GM19193 (cell line): Measurements from ENCODE around the gene SYNGAP1.

Source experiments
- POLR2A ChIP-seq: IDR thresholded peaks from 4 replicates; pipeline ENCODE4 v1.6.1; 2011; ENCODE audit not compliant: insufficient read depth, insufficient read length; ENCODE audit errors: extremely low read depth

Gene SYNGAP1

GRCh38 chr6:33415831-33416230 lies 4.0 kb upstream of the SYNGAP1 start:
- TF ChIP-seq POLR2A, result no peak

- peak; percentile 64 for TF ChIP-seq POLR2A
Measured at GRCh38 chr6:33416386-33417127, 3.3 kb upstream of the SYNGAP1 start.

- no peak for TF ChIP-seq POLR2A
Measured at GRCh38 chr6:33417128-33417902, 2.5 kb upstream of the SYNGAP1 start.

GRCh38 chr6:33417903-33418689 lies 1.8 kb upstream of the SYNGAP1 start, which contains the start of gene CUTA:
TSS of gene CUTA (minus strand) at chr6:33418107. CDS start at chr6:33418000, 107 bp downstream.
- TF ChIP-seq POLR2A, result peak; percentile 74

- TF ChIP-seq POLR2A, result no peak
Measured at GRCh38 chr6:33418690-33419291, 1.1 kb upstream of the SYNGAP1 start.

- no peak for TF ChIP-seq POLR2A
Measured at GRCh38 chr6:33420491-33421343, 852 bp downstream of the SYNGAP1 start.

- no peak for TF ChIP-seq POLR2A
Measured at GRCh38 chr6:33421344-33421643, 1.4 kb downstream of the SYNGAP1 start.

GRCh38 chr6:33423777-33424176 lies 3.9 kb downstream of the SYNGAP1 start:
- no peak for TF ChIP-seq POLR2A

GRCh38 chr6:33424855-33425667 lies 5.2 kb downstream of the SYNGAP1 start:
- TF ChIP-seq POLR2A, result no peak

GRCh38 chr6:33425668-33426577 lies 6.1 kb downstream of the SYNGAP1 start:
- TF ChIP-seq POLR2A, result peak; percentile 65

GRCh38 chr6:33426590-33427511 lies 7.0 kb downstream of the SYNGAP1 start:
- TF ChIP-seq POLR2A, result no peak

- TF ChIP-seq POLR2A, result no peak
Measured at GRCh38 chr6:33427585-33428223, 7.8 kb downstream of the SYNGAP1 start.
